Bronchial epithelial cell (primary cell): ENCODE results near the gene OGDHL. TPM values are rescaled to one million over a fixed set of nuclear protein-coding genes. Genes with fewer than 3 reads are reported as not detected.
A peak's percentile ranks its signal among the peaks of the same experiment; 100 is the strongest.
"Not testable (repeated sequence)": the region's sequence is repeated elsewhere in the genome, so short reads cannot be mapped to it uniquely, and the experiment has no call there.

ENCODE experiments used
- DNase-seq: peaks from one replicate; pipeline ENCODE4 v3.0.0-alpha.2; 2010; ENCODE audit warnings: low read depth
- FAIRE-seq: peaks from 2 replicates; lab custom pipeline; 2011; peaks lifted over from hg19 to GRCh38; lab: Jason Lieb, UNC
- H3K27me3 ChIP-seq: 2 replicates; pipeline ENCODE4 v1.5.1; 2011; ENCODE audit warnings: low read length; ENCODE audit not compliant: control insufficient read depth, insufficient read depth
- H3K36me3 ChIP-seq: 2 replicates; pipeline ENCODE4 v1.5.1; 2011; ENCODE audit warnings: low read length; ENCODE audit not compliant: control insufficient read depth, insufficient read depth
- H3K4me3 ChIP-seq: 2 replicates; pipeline ENCODE4 v1.5.1; 2011; ENCODE audit warnings: mild to moderate bottlenecking, low read depth, low read length, control low read depth
- CTCF ChIP-seq: IDR thresholded peaks from 2 replicates; pipeline ENCODE4 v1.5.1; 2011; ENCODE audit warnings: mild to moderate bottlenecking, moderate library complexity, low read length, control low read depth, inconsistent platforms; ENCODE audit not compliant: insufficient read depth, severe bottlenecking
- total RNA-seq: library from RNA; depleted of rRNA; stranded (reverse); fragments of >200 nt; gene quantifications from 2 replicates; pipeline ENCODE4 v1.2.1, GENCODE V29; 2014

Gene OGDHL
- total RNA-seq, 1 donor from 2014 or later: not detected

- H3K4me3 ChIP-seq: no peak overlapping the region
- no peaks in the 10 kb centered on the region for H3K36me3 ChIP-seq
- no peak for TF ChIP-seq CTCF
- no peak for DNase-seq
- FAIRE-seq: no peak
- no peaks in the 10 kb centered on the region for H3K27me3 ChIP-seq
Measured at GRCh38 chr10:49783645-49784044, 21.5 kb upstream of the OGDHL start.

GRCh38 chr10:49781247-49781646, 19.1 kb upstream of the OGDHL start:
- Histone ChIP-seq H3K27me3 (no peaks in the 10 kb centered on the region), H3K36me3 (no peaks in the 10 kb centered on the region), H3K4me3 (no peak overlapping the region)
- DNase-seq (peak; percentile 5), FAIRE-seq (no peak)
- TF ChIP-seq CTCF: no peak

GRCh38 chr10:49778197-49778596, 16.1 kb upstream of the OGDHL start:
- no peak overlapping the region for H3K4me3 ChIP-seq
- H3K36me3 ChIP-seq: no peaks in the 10 kb centered on the region
- FAIRE-seq: no peak
- TF ChIP-seq CTCF: no peak
- DNase-seq: no peak
- H3K27me3 ChIP-seq: no peaks in the 10 kb centered on the region

- Histone ChIP-seq H3K4me3 (no peak overlapping the region), H3K36me3 (no peaks in the 10 kb centered on the region), H3K27me3 (no peaks in the 10 kb centered on the region)
- no peak for TF ChIP-seq CTCF
- DNase-seq (no peak), FAIRE-seq (no peak)
Measured at GRCh38 chr10:49776851-49777250, 14.7 kb upstream of the OGDHL start.

- FAIRE-seq: no peak
Measured at GRCh38 chr10:49775014-49775413, 12.9 kb upstream of the OGDHL start.

GRCh38 chr10:49772944-49773343, 10.8 kb upstream of the OGDHL start:
- not testable (repeated sequence) for FAIRE-seq, H3K4me3 ChIP-seq, DNase-seq, H3K27me3 ChIP-seq, H3K36me3 ChIP-seq

More at GRCh38 chr10:49775014-49775413, 12.9 kb upstream of the OGDHL start:
- Histone ChIP-seq H3K4me3 (no peak overlapping the region), H3K27me3 (peaks cover 2% of the 10 kb centered on the region), H3K36me3 (no peaks in the 10 kb centered on the region)
- TF ChIP-seq CTCF: no peak
- no peak for DNase-seq

GRCh38 chr10:49771046-49771445, 8.9 kb upstream of the OGDHL start:
- H3K4me3 ChIP-seq, DNase-seq, H3K36me3 ChIP-seq, FAIRE-seq: not testable (repeated sequence)
- H3K27me3 ChIP-seq: peaks cover 13% of the 10 kb centered on the region
